OCI-LY3 (cell line): ENCODE data around the gene STON2.
"Not testable (repeated sequence)": the region's sequence is repeated elsewhere in the genome, so short reads cannot be mapped to it uniquely, and the experiment has no call there.

Source experiments
- CTCF ChIP-seq: fragments of 200-600, 300-600 bp; sonication (generic); IDR thresholded peaks from 2 replicates; pipeline ENCODE4 v1.5.1; 2014; ENCODE audit warnings: antibody characterized with exemption, low read length, low read depth
- EZH2phosphoT487 ChIP-seq: fragments of 200-600 bp; shearing (Covaris generic); IDR thresholded peaks from 2 replicates; pipeline ENCODE4 v1.6.1; 2018; ENCODE audit warnings: antibody characterized with exemption, mixed run types, low read depth

DNA sequence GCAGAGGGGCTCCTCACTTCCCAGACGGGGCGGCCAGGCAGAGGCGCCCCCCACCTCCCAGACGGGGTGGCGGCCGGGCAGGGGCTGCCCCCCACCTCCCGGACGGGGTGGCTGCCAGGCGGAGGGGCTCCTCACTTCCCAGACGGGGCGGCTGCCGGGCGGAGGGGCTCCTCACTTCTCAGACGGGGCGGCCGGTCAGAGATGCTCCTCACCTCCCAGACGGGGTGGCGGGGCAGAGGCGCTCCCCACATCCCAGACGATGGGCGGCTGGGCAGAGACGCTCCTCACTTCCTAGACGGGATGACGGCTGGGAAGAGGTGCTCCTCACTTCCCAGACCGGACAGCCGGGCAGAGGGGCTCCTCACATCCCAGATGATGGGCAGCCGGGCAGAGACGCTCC is 155.7 kb downstream of the STON2 start:
- not testable (repeated sequence) for TF ChIP-seq CTCF, EZH2phosphoT487
